Kidney tubule cell (primary cell): ENCODE results near the gene OR2L13.
"Not testable (repeated sequence)": the region's sequence is repeated elsewhere in the genome, so short reads cannot be mapped to it uniquely, and the experiment has no call there.

Experiments
- DNase-seq: peaks from one replicate; pipeline ENCODE4 v3.0.0-alpha.2; 2018; ENCODE audit warnings: low spot score

OR2L13 gene

GRCh38 chr1:248094884-248095283 lies at the start of gene OR2L13:
TSS of gene OR2L13 (plus strand) at chr1:248095184. CDS start at chr1:248099376, 4,192 bp downstream.
- no peak for DNase-seq

GRCh38 chr1:248045209-248045608 lies 49.8 kb upstream of the OR2L13 start:
- no peak for DNase-seq

- no peak for DNase-seq
Observed at GRCh38 chr1:248046536-248046935, 48.4 kb upstream of the OR2L13 start, which contains the start of gene OR2L3. TSS of gene OR2L3 (plus strand) at chr1:248046836. CDS start at chr1:248060682, 13,846 bp downstream.

GRCh38 chr1:248047008-248047407 lies 48.0 kb upstream of the OR2L13 start:
- no peak for DNase-seq

GRCh38 chr1:248054671-248055070 lies 40.3 kb upstream of the OR2L13 start:
- DNase-seq: no peak

GRCh38 chr1:248055261-248055660 lies 39.7 kb upstream of the OR2L13 start:
- DNase-seq: no peak

- no peak for DNase-seq
Observed at GRCh38 chr1:248065071-248065470, 29.9 kb upstream of the OR2L13 start.

- DNase-seq: no peak
Observed at GRCh38 chr1:248065604-248066003, 29.4 kb upstream of the OR2L13 start.

- not testable (repeated sequence) for DNase-seq
Observed at GRCh38 chr1:248083864-248084263, 11.1 kb upstream of the OR2L13 start.

GRCh38 chr1:248098529-248098928 lies 3.5 kb downstream of the OR2L13 start:
- DNase-seq: no peak

GRCh38 chr1:248102847-248103246 lies 7.9 kb downstream of the OR2L13 start:
- DNase-seq: no peak

GRCh38 chr1:248111157-248111556 lies 16.2 kb downstream of the OR2L13 start:
- DNase-seq: no peak

GRCh38 chr1:248114890-248115289 lies 19.9 kb downstream of the OR2L13 start:
- DNase-seq: no peak

- DNase-seq: no peak
Observed at GRCh38 chr1:248127653-248128052, 32.7 kb downstream of the OR2L13 start.

- no peak for DNase-seq
Observed at GRCh38 chr1:248136811-248137210, 41.8 kb downstream of the OR2L13 start.

- no peak for DNase-seq
Observed at GRCh38 chr1:248140846-248141245, 45.9 kb downstream of the OR2L13 start.

- no peak for DNase-seq
Observed at GRCh38 chr1:248143311-248143710, 48.3 kb downstream of the OR2L13 start.

- DNase-seq: no peak
Observed at GRCh38 chr1:248144513-248145198, 49.7 kb downstream of the OR2L13 start, which contains the start of gene OR2M5. TSS of gene OR2M5 (plus strand) at chr1:248145148. CDS start at chr1:248145148, 0 bp downstream.
